Measurements from ENCODE around the gene A2ML1. TPM values are rescaled to one million over a fixed set of nuclear protein-coding genes. Genes with fewer than 3 reads are reported as not detected.

The A2ML1 gene
- total and polyA plus RNA-seq, 2 donors from 2014 or later: not detected

GRCh38 chr12:8779862-8780261, 42.6 kb upstream of the A2ML1 start:
- no peak for TF ChIP-seq CTCF (IDR thresholded peaks at IDR 0.05; ENCODE audit: borderline replicate concordance, extremely low read depth, insufficient read depth)
- no peak for FAIRE-seq
- H3K4me1 ChIP-seq (ENCODE audit: control insufficient read depth in 2 of 3, insufficient read depth in 2 of 3, low read depth in 1 of 3, low read length in 3 of 3): no peaks in the 10 kb centered on the region
- no peaks in the 10 kb centered on the region for H3K9me3 ChIP-seq (ENCODE audit: control insufficient read depth in 2 of 3, insufficient read depth in 1 of 3, low read length in 3 of 3)
- no peak overlapping the region for H3K4me3 ChIP-seq (ENCODE audit: low read length in 3 of 3)
- DNase-seq: no peak
- intact Hi-C loops (cut with DNase I): no loop called here
- no peak overlapping the region for H3K27ac ChIP-seq (ENCODE audit: low read depth in 2 of 2, low read length in 2 of 2)
- H3K27me3 ChIP-seq (ENCODE audit: control insufficient read depth, insufficient read depth, low read length): no peaks in the 10 kb centered on the region
- no peaks in the 10 kb centered on the region for H3K36me3 ChIP-seq (ENCODE audit: control insufficient read depth in 2 of 3, insufficient read depth in 3 of 3, low read length in 3 of 3)
- no peak overlapping the region for H3K9ac ChIP-seq (ENCODE audit: low read length in 3 of 3)

DNA sequence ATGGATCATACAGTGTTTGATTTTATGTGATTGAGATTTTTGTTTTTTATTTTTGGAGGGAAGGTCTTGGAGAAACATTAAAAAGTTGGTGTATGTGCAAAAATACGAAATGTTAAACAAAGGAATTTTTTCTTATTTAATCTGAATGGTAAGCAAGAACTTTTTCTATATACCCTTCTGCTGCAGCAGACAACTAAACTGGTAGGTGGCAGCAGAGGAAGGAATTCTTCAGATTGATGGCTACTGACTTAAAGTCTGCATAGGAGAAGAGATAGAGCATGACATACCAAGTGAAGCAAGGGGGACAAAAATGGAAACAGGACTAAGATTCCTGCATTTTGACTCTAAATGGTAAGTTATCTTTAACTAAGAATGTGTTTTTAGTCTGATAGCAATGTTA, 42.0 kb upstream of the A2ML1 start:
- no peak for FAIRE-seq

DNA sequence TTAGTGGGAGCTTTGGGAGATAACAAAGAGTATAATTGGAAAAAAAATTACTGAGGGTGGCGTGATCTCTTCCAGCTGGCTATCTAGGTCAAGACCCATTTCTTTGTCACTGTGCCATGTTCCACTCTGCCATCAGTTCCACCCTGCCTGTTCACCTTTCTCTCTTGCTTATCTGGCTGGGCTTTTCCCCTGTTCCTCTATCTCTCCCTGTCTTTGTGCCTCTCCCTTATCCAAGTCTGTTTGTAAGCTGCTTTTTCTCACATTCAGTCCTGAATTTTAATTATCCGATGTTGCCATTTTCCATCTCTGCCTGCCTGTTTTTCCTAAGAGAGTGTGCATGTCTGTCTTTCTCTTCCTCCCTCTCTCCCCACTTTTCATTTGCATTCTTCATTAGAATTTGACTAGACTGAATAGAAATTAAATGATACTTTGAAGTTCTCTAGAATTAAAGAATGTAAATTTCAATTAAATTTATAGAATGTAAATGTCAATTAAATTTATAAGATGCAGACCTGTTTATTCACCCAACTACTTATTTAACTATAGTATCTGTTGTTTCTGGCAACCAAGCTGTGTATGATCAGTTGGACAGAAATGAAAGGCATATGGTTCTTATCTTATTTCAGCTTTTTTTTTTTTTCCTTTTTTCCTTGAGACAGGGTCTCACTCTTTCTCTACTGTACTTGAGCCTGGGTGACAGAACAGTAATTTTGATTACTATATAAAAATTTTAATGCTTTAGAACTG, 40.9 kb upstream of the A2ML1 start:
- DNase-seq: no peak
- Histone ChIP-seq H3K27ac (ENCODE audit: low read depth in 2 of 2, low read length in 2 of 2) (no peak overlapping the region), H3K4me1 (ENCODE audit: control insufficient read depth in 2 of 3, insufficient read depth in 2 of 3, low read depth in 1 of 3, low read length in 3 of 3) (no peaks in the 10 kb centered on the region), H3K9me3 (ENCODE audit: control insufficient read depth in 2 of 3, insufficient read depth in 1 of 3, low read length in 3 of 3) (no peaks in the 10 kb centered on the region), H3K9ac (ENCODE audit: low read length in 3 of 3) (no peak overlapping the region), H3K4me3 (ENCODE audit: low read length in 3 of 3) (no peak overlapping the region), H3K36me3 (ENCODE audit: control insufficient read depth in 2 of 3, insufficient read depth in 3 of 3, low read length in 3 of 3) (no peaks in the 10 kb centered on the region), H3K27me3 (ENCODE audit: control insufficient read depth, insufficient read depth, low read length) (no peaks in the 10 kb centered on the region)
- intact Hi-C loops (cut with DNase I): no loop called here
- FAIRE-seq: peak; percentile 15
- TF ChIP-seq CTCF (IDR thresholded peaks at IDR 0.05; ENCODE audit: borderline replicate concordance, extremely low read depth, insufficient read depth): no peak

More for the DNA sequence above, 42.0 kb upstream of the A2ML1 start:
- Histone ChIP-seq H3K9me3 (ENCODE audit: control insufficient read depth in 2 of 3, insufficient read depth in 1 of 3, low read length in 3 of 3) (no peaks in the 10 kb centered on the region), H3K36me3 (ENCODE audit: control insufficient read depth in 2 of 3, insufficient read depth in 3 of 3, low read length in 3 of 3) (no peaks in the 10 kb centered on the region), H3K9ac (ENCODE audit: low read length in 3 of 3) (no peak overlapping the region), H3K27ac (ENCODE audit: low read depth in 2 of 2, low read length in 2 of 2) (no peak overlapping the region), H3K4me3 (ENCODE audit: low read length in 3 of 3) (no peak overlapping the region), H3K4me1 (ENCODE audit: control insufficient read depth in 2 of 3, insufficient read depth in 2 of 3, low read depth in 1 of 3, low read length in 3 of 3) (no peaks in the 10 kb centered on the region), H3K27me3 (ENCODE audit: control insufficient read depth, insufficient read depth, low read length) (no peaks in the 10 kb centered on the region)
- peak in 2 of 5 donors; percentile 47 to 58 for DNase-seq
- intact Hi-C loops (cut with DNase I): no loop called here
- no peak for TF ChIP-seq CTCF (IDR thresholded peaks at IDR 0.05; ENCODE audit: borderline replicate concordance, extremely low read depth, insufficient read depth)

All from kidney (tissue), 14 donors.